Breast epithelium (tissue), 3 donors: ENCODE results near the gene MTUS2.

ENCODE experiments used
- POLR2A ChIP-seq: fragments of 450-650 bp; IDR thresholded peaks from one replicate; pipeline ENCODE4 v1.6.1; 2016; ENCODE audit warnings: antibody characterized with exemption, mild to moderate bottlenecking, moderate library complexity
- POLR2AphosphoS5 ChIP-seq, 3 donors: sonication (generic); formaldehyde crosslinking; IDR thresholded peaks; one replicate each; pipeline ENCODE4 v1.6.1; 2017; ENCODE audit warnings: antibody characterized with exemption in 3 of 3
- TF ChIP-seq, protein P1 (sequence below), 3 donors: fragments of 450-650 bp; IDR thresholded peaks; one replicate each; pipeline ENCODE4 v1.5.1; 2016 to 2017; ENCODE audit warnings: antibody characterized with exemption in 3 of 3, mild to moderate bottlenecking in 3 of 3, moderate library complexity in 3 of 3

- TF ChIP-seq, protein P1, sequence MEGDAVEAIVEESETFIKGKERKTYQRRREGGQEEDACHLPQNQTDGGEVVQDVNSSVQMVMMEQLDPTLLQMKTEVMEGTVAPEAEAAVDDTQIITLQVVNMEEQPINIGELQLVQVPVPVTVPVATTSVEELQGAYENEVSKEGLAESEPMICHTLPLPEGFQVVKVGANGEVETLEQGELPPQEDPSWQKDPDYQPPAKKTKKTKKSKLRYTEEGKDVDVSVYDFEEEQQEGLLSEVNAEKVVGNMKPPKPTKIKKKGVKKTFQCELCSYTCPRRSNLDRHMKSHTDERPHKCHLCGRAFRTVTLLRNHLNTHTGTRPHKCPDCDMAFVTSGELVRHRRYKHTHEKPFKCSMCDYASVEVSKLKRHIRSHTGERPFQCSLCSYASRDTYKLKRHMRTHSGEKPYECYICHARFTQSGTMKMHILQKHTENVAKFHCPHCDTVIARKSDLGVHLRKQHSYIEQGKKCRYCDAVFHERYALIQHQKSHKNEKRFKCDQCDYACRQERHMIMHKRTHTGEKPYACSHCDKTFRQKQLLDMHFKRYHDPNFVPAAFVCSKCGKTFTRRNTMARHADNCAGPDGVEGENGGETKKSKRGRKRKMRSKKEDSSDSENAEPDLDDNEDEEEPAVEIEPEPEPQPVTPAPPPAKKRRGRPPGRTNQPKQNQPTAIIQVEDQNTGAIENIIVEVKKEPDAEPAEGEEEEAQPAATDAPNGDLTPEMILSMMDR (IDR thresholded peaks at IDR 0.05), result no peak
- TF ChIP-seq POLR2AphosphoS5 (IDR thresholded peaks at IDR 0.05) (no peak), POLR2A (no peak)
Observed at GRCh38 chr13:29397265-29397664, 577.1 kb downstream of the MTUS2 start.
